HepG2 (cell line): ENCODE measurements around the gene GOSR1. TPM values are rescaled to one million over a fixed set of nuclear protein-coding genes. Genes with fewer than 3 reads are reported as not detected.

Source experiments
- ATAC-seq: fragments of 200-7000 bp; cut with Tn5 transposase; 3 replicates; pipeline ENCODE4 v1.9.1; 2020; ENCODE audit warnings: mild to moderate bottlenecking, moderate library complexity
- BruUV-seq: library from RNA; stranded (reverse); fragments of 400-500 nt; replicated peaks from 2 replicates; lab custom pipeline; 2021; lab: Mats Ljungman, UMichigan
- CTCF ChIA-PET: fragments of 300-600 bp; formaldehyde crosslinking; extraction: SDS; loops from one replicate; lab custom pipeline; 2021; ENCODE audit warnings: low total read pairs, inconsistent platforms, low intra/inter-chr PET ratio; lab: Yijun Ruan, JAX
- POLR2A ChIA-PET: fragments of 350-600 bp; sonication (Branson Sonifier 250); formaldehyde crosslinking; loops from one replicate; lab custom pipeline; 2020; ENCODE audit warnings: antibody characterized with exemption, inconsistent platforms; lab: Yijun Ruan, JAX
- DNase-seq: peaks from one replicate; pipeline ENCODE4 v3.0.0-alpha.2; 2015; ENCODE audit warnings: low spot score
- FAIRE-seq: peaks from 3 replicates; lab custom pipeline; 2011; peaks lifted over from hg19 to GRCh38; lab: Jason Lieb, UNC
- H2AFZ ChIP-seq: one replicate; pipeline ENCODE4 v1.6.1; 2011; ENCODE audit warnings: low read length, inconsistent platforms
- H3K27ac ChIP-seq: fragments of 300-600 bp; 3 replicates; pipeline ENCODE4 v1.8.0; 2011; ENCODE audit warnings: mixed run types, mild to moderate bottlenecking, mixed read lengths, low read length, inconsistent platforms; ENCODE audit not compliant: insufficient read depth; ENCODE audit errors: extremely low read length
- H3K27me3 ChIP-seq, 2 experiments: fragments of 200-600 bp in 1 of 2; 2 replicates in 1 of 2; 3 replicates in 1 of 2; pipeline versions ENCODE4 v1.6.0 to v1.8.0; 2011; ENCODE audit warnings: low read length in 2 of 2, mild to moderate bottlenecking in 2 of 2, moderate library complexity in 2 of 2, inconsistent platforms in 1 of 2; ENCODE audit not compliant: insufficient read depth in 2 of 2, control insufficient read depth in 1 of 2
- H3K36me3 ChIP-seq, 2 experiments: fragments of 200-600 bp in 1 of 2; replicated peaks in 1 of 2; 2 replicates in 1 of 2; 3 replicates in 1 of 2; pipeline versions ENCODE4 v1.5.1 to v1.8.0; 2011; ENCODE audit warnings: low read length in 2 of 2, inconsistent platforms in 1 of 2; ENCODE audit not compliant: insufficient read depth in 2 of 2, control insufficient read depth in 1 of 2
- H3K4me1 ChIP-seq: 2 replicates; pipeline ENCODE4 v1.5.1; 2012; ENCODE audit warnings: low read length, inconsistent platforms; ENCODE audit not compliant: insufficient read depth
- H3K4me2 ChIP-seq: 2 replicates; pipeline ENCODE4 v1.6.0; 2011; ENCODE audit warnings: low read depth, low read length, inconsistent platforms
- H3K4me3 ChIP-seq, 3 experiments: fragments of 200-600 bp in 1 of 3; sonication (generic), shearing (Covaris generic) in 1 of 3; replicated peaks in 1 of 3; 2 replicates each; pipeline ENCODE4 v1.5.1; 2011 to 2016; ENCODE audit warnings: low read length in 3 of 3, inconsistent platforms in 2 of 3, low read depth in 2 of 3, mild to moderate bottlenecking in 2 of 3, control low read depth in 1 of 3, mixed read lengths in 1 of 3; ENCODE audit not compliant: insufficient read depth in 1 of 3
- H3K79me2 ChIP-seq: one replicate; pipeline ENCODE4 v1.6.1; 2011; ENCODE audit warnings: low read length, inconsistent platforms; ENCODE audit not compliant: insufficient read depth
- H3K9ac ChIP-seq: 2 replicates; pipeline ENCODE4 v1.6.0; 2011; ENCODE audit warnings: mild to moderate bottlenecking, low read depth, low read length, inconsistent platforms; ENCODE audit not compliant: insufficient read depth
- H3K9me3 ChIP-seq: 2 replicates; pipeline ENCODE4 v1.5.1; 2012; ENCODE audit warnings: mild to moderate bottlenecking, low read length
- H4K20me1 ChIP-seq: 2 replicates; pipeline ENCODE4 v1.6.0; 2011; ENCODE audit warnings: inconsistent platforms, mild to moderate bottlenecking, low read length, moderate library complexity; ENCODE audit not compliant: insufficient read depth
- ATF3 ChIP-seq: sonication (generic); formaldehyde crosslinking; IDR thresholded peaks from 2 replicates; pipeline ENCODE4 v1.4.0; 2020; ENCODE audit warnings: missing genetic modification reagents
- ATF5 ChIP-seq: sonication (generic); formaldehyde crosslinking; IDR thresholded peaks from 2 replicates; pipeline ENCODE4 v1.4.0; 2020; ENCODE audit warnings: mild to moderate bottlenecking, low read depth, missing genetic modification reagents
- ELF3 ChIP-seq: IDR thresholded peaks from 2 replicates; pipeline ENCODE4 v1.6.1; 2016; ENCODE audit warnings: missing genetic modification reagents, missing compliant biosample characterization
- GLMP ChIP-seq: sonication (generic); formaldehyde crosslinking; IDR thresholded peaks from 2 replicates; pipeline ENCODE4 v1.9.0; 2021; ENCODE audit warnings: missing genetic modification reagents, mild to moderate bottlenecking, borderline replicate concordance
- HOXA3 ChIP-seq: sonication (generic); formaldehyde crosslinking; IDR thresholded peaks from 2 replicates; pipeline ENCODE4 v1.5.0; 2020; ENCODE audit warnings: missing genetic modification reagents
- NFE2L2 ChIP-seq: fragments of 150-350 bp; IDR thresholded peaks from 2 replicates; pipeline ENCODE4 v1.6.1; 2014; ENCODE audit warnings: low read length
- NFYB ChIP-seq: sonication (generic); formaldehyde crosslinking; IDR thresholded peaks from 2 replicates; pipeline ENCODE4 v1.4.0; 2020; ENCODE audit warnings: missing genetic modification reagents
- NPAS2 ChIP-seq: sonication (generic); formaldehyde crosslinking; IDR thresholded peaks from 2 replicates; pipeline ENCODE4 v1.8.0; 2022; ENCODE audit warnings: mild to moderate bottlenecking, missing genetic modification reagents, borderline replicate concordance
- SP2 ChIP-seq: sonication (generic); formaldehyde crosslinking; IDR thresholded peaks from 2 replicates; pipeline ENCODE4 v1.5.1; 2020; ENCODE audit warnings: mild to moderate bottlenecking, missing genetic modification reagents
- TAF1 ChIP-seq: sonication (generic); formaldehyde crosslinking; IDR thresholded peaks from 2 replicates; pipeline ENCODE4 v1.4.0; 2020; ENCODE audit warnings: missing genetic modification reagents
- ZNF501 ChIP-seq: sonication (generic); formaldehyde crosslinking; IDR thresholded peaks from 2 replicates; pipeline ENCODE4 v1.5.1; 2020; ENCODE audit warnings: mild to moderate bottlenecking, moderate library complexity, missing genetic modification reagents
- ZNF784 ChIP-seq: sonication (generic); formaldehyde crosslinking; IDR thresholded peaks from 2 replicates; pipeline ENCODE4 v1.5.1; 2020; ENCODE audit warnings: missing genetic modification reagents, mild to moderate bottlenecking, borderline replicate concordance
- WGBS: methylation state at CpG from one replicate; pipeline ENCODE4 v1.1.6; 2017; ENCODE audit warnings: low lambda C conversion rate; 5-methylcytosine and 5-hydroxymethylcytosine counted together
- in situ Hi-C: cut with HindIII; loops from 2 replicates; pipeline ENCODE4 v1.10.0; 2017; ENCODE audit warnings: low pct_unique_long_range_greater_than_20kb; ENCODE audit not compliant: extremely low pct_ligation_motif_present
- intact Hi-C: fragments of 100-400 bp; cut with micrococcal nuclease; formaldehyde crosslinking; loops from one replicate; pipeline ENCODE4 v1.10.0; 2022; ENCODE audit not compliant: unreplicated experiment
- polyA plus RNA-seq, 8 experiments: library from polyadenylated mRNA; depleted of rRNA in 3 of 8; stranded (reverse) in 7 of 8; unstranded in 1 of 8; fragments of >200 nt; fragmentation: Illumina TruSeq in 4 of 8; extraction: Trizol in 4 of 8; gene quantifications; 2 replicates each; pipeline versions ENCODE4 v1.2.1 to v1.2.3, GENCODE V29; 2011 to 2016; ENCODE audit warnings: low read depth in 4 of 8, missing spikeins in 1 of 8, mixed read lengths in 1 of 8; ENCODE audit not compliant: insufficient read depth in 1 of 8
- total RNA-seq, 5 experiments: library from RNA; depleted of rRNA; stranded (reverse); fragments of >200 nt; fragmentation: Illumina TruSeq; extraction: Trizol; gene quantifications; 2 replicates each; pipeline ENCODE4 v1.2.3, GENCODE V29; 2016; ENCODE audit warnings: low read depth in 1 of 5
- TF ChIP-seq, protein P1 (sequence below): sonication (generic); formaldehyde crosslinking; IDR thresholded peaks from 2 replicates; pipeline ENCODE4 v1.5.0; 2020; ENCODE audit warnings: missing genetic modification reagents

The GOSR1 gene
- total and polyA plus RNA-seq, 2 of the 13 experiments (the other 11 are each of a cell fraction or from before 2014, with no cell fraction given), result 15.8 to 37.0 TPM

DNA sequence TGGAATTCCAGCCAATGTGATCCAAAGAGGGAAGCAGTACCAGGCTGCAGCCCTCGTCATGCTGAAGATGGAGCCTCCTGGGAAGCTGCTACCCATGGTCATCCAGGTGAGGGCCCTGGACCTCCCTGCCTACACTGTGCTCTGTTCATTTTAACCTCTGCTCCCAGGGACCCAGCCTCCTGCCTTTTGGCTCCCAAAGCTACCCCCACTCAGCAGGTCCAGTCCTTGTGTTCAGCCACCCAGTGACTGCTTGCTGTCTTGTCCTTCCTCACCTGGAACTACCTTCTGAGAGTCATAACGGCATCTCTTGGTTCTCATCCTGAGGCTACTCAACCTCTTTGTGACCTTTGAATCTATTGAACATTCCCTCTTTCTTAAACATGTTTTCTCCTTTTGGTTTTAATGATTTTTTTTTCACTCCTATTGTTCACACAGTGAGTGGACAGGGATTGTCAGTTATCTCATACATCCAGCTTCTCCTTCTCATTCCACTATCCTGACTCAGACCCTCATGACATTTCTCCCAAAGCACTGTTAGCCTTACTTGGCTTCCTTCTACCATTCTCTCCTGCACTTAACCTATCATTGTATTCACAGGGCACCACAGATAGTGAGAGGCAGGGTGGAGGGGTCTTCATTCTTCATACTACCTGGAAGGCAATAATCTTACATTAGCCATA is 53.3 kb downstream of the GOSR1 start:
- peak; percentile 25; the same call in 1 of the 3 replicates for ATAC-seq
- WGBS, result 98% methylated on average over 2 of the region's 2 CpGs
- Histone ChIP-seq H3K27me3 (no peaks in the 10 kb centered on the region), H3K4me2 (no peak overlapping the region), H3K4me1 (no peaks in the 10 kb centered on the region), H2AFZ (no peak overlapping the region), H3K79me2 (no peaks in the 10 kb centered on the region), H3K9me3 (no peaks in the 10 kb centered on the region), H3K4me3 (no peak overlapping the region), H4K20me1 (no peaks in the 10 kb centered on the region), H3K9ac (no peak overlapping the region), H3K36me3 (peaks cover 0 to 3% of the 10 kb centered on the region in 2 experiments; a peak in 1 of 5 replicates), H3K27ac (no peak overlapping the region)
- intact Hi-C loops, result no loop called here
- no TSS peak for BruUV-seq
- TF ChIP-seq ZNF501 (CRISPR knock-in tag), result no peak
- no peak for TF ChIP-seq NFYB (CRISPR knock-in tag)
- TF ChIP-seq ATF3 (CRISPR knock-in tag), result no peak
- no peak for TF ChIP-seq SP2 (CRISPR knock-in tag)
- TF ChIP-seq ATF5, result no peak
- TF ChIP-seq, protein P1, sequence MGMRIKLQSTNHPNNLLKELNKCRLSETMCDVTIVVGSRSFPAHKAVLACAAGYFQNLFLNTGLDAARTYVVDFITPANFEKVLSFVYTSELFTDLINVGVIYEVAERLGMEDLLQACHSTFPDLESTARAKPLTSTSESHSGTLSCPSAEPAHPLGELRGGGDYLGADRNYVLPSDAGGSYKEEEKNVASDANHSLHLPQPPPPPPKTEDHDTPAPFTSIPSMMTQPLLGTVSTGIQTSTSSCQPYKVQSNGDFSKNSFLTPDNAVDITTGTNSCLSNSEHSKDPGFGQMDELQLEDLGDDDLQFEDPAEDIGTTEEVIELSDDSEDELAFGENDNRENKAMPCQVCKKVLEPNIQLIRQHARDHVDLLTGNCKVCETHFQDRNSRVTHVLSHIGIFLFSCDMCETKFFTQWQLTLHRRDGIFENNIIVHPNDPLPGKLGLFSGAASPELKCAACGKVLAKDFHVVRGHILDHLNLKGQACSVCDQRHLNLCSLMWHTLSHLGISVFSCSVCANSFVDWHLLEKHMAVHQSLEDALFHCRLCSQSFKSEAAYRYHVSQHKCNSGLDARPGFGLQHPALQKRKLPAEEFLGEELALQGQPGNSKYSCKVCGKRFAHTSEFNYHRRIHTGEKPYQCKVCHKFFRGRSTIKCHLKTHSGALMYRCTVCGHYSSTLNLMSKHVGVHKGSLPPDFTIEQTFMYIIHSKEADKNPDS, result no peak
- TF ChIP-seq ELF3 (CRISPR knock-in tag), result no peak
- no peak for TF ChIP-seq ZNF784 (CRISPR knock-in tag)
- no peak for TF ChIP-seq HOXA3 (CRISPR knock-in tag)
- TF ChIP-seq NPAS2 (CRISPR knock-in tag), result no peak
- TF ChIP-seq TAF1, result no peak
- no peak for TF ChIP-seq GLMP (CRISPR knock-in tag)
- no peak for TF ChIP-seq NFE2L2
- ChIA-PET POLR2A (no interaction called here), CTCF (no interaction called here)
- no peak for DNase-seq
- no peak for FAIRE-seq
- in situ Hi-C loops, result no loop called here
